DMS53 treated with DMSO at 0.1 percent for 48 hours (cell line): ENCODE measurements around the gene HRAS.

Source experiments
- DNase-seq: peaks from one replicate; lab custom pipeline; 2025; ENCODE audit not compliant: unreplicated experiment; lab: John Stamatoyannopoulos, UW

Gene HRAS

GRCh38 chr11:554428-555226, 19.3 kb upstream of the HRAS start:
- DNase-seq = peak; percentile 81

GRCh38 chr11:553988-554340, 18.6 kb upstream of the HRAS start:
- no peak for DNase-seq

GRCh38 chr11:553083-553987, 18.0 kb upstream of the HRAS start:
- no peak for DNase-seq

GRCh38 chr11:551596-551995, 16.2 kb upstream of the HRAS start:
- no peak for DNase-seq

- no peak for DNase-seq
Observed at GRCh38 chr11:551131-551530, 15.8 kb upstream of the HRAS start.

- DNase-seq = no peak
Observed at GRCh38 chr11:550746-551085, 15.3 kb upstream of the HRAS start.

GRCh38 chr11:550021-550745, 14.8 kb upstream of the HRAS start:
- DNase-seq = no peak

GRCh38 chr11:548700-549603, 13.6 kb upstream of the HRAS start:
- no peak for DNase-seq

- DNase-seq = no peak
Observed at GRCh38 chr11:545171-545570, 9.8 kb upstream of the HRAS start.

- DNase-seq = no peak
Observed at GRCh38 chr11:544817-545166, 9.4 kb upstream of the HRAS start.

- no peak for DNase-seq
Observed at GRCh38 chr11:541433-541885, 6.1 kb upstream of the HRAS start.

- DNase-seq = no peak
Observed at GRCh38 chr11:540583-541432, 5.4 kb upstream of the HRAS start.

GRCh38 chr11:539971-540481, 4.7 kb upstream of the HRAS start:
- no peak for DNase-seq

GRCh38 chr11:538431-539051, 3.2 kb upstream of the HRAS start:
- DNase-seq = no peak

GRCh38 chr11:537622-538430, 2.5 kb upstream of the HRAS start:
- DNase-seq = no peak

- peak; percentile 93 for DNase-seq
Observed at GRCh38 chr11:536841-537621, 1.7 kb upstream of the HRAS start, which contains the start of gene LRRC56. LRRC56 (plus strand) TSS chr11:537527; CDS start chr11:540685, 3,158 bp downstream.

GRCh38 chr11:535210-535518, 212 bp downstream of the HRAS start:
- no peak for DNase-seq
